ENCODE results near the gene ENO3. TPM values are rescaled to one million over a fixed set of nuclear protein-coding genes. Genes with fewer than 3 reads are reported as not detected.

Gene ENO3
- total RNA-seq, 2 experiments from 2014 or later: 14.6 to 79.4 TPM

DNA sequence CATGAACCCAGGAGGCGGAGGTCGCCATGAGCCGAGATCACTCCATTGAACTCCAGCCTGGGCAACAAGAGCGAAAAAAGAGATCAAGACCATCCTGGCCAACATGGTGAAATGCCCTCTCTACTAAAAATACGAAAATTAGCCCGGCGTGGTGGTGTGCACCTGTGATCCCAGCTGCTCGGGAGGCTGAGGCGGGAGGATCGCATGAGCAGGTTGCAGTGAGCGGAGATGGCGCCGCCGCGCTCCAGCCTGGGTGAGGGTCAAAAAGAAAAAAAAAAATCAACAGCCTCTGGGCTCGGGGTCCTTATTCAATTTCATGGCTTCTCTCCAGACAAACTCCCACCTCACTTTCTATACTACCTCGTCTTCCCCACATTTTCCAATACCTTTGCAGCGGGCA lies 22.0 kb upstream of the ENO3 start:
- intact Hi-C loops (cut with micrococcal nuclease; ENCODE audit: unreplicated experiment): no loop called here
- Histone ChIP-seq H3K9me3 (ENCODE audit: low read length) (no peaks in the 10 kb centered on the region), H4K20me1 (ENCODE audit: insufficient read depth, low read length) (no peaks in the 10 kb centered on the region), H3K27ac (ENCODE audit: low read depth, low read length, poor library complexity, severe bottlenecking) (no peak overlapping the region), H3K9me2 (ENCODE audit: insufficient read depth, low read length) (no peaks in the 10 kb centered on the region), H3K79me2 (ENCODE audit: insufficient read depth, low read depth, low read length) (no peaks in the 10 kb centered on the region), H3K36me3 (ENCODE audit: insufficient read depth, low read length) (peaks cover 14% of the 10 kb centered on the region), H3K4me3 (ENCODE audit: low read depth, low read length, poor library complexity, severe bottlenecking) (no peak overlapping the region), H2AFZ (ENCODE audit: low read length) (no peak overlapping the region), H3K4me1 (ENCODE audit: insufficient read depth, low read length, poor library complexity, severe bottlenecking) (no peaks in the 10 kb centered on the region), H3K4me2 (ENCODE audit: low read length) (no peak overlapping the region)
- ChIA-PET CTCF (ENCODE audit: unreplicated experiment) (no interaction called here), POLR2A (interaction anchor here (0.7 to 1.4 kb wide), 2 partner anchors 10 to 71 kb away, joined by 3 to 5 read pairs; partner anchors contain the start of gene SLC25A11)
- no TSS peak for BruUV-seq (replicated peaks)
- TF ChIP-seq, protein P1, sequence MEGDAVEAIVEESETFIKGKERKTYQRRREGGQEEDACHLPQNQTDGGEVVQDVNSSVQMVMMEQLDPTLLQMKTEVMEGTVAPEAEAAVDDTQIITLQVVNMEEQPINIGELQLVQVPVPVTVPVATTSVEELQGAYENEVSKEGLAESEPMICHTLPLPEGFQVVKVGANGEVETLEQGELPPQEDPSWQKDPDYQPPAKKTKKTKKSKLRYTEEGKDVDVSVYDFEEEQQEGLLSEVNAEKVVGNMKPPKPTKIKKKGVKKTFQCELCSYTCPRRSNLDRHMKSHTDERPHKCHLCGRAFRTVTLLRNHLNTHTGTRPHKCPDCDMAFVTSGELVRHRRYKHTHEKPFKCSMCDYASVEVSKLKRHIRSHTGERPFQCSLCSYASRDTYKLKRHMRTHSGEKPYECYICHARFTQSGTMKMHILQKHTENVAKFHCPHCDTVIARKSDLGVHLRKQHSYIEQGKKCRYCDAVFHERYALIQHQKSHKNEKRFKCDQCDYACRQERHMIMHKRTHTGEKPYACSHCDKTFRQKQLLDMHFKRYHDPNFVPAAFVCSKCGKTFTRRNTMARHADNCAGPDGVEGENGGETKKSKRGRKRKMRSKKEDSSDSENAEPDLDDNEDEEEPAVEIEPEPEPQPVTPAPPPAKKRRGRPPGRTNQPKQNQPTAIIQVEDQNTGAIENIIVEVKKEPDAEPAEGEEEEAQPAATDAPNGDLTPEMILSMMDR (conservative IDR thresholded peaks at IDR 0.05; ENCODE audit: low read length): no peak
- TF ChIP-seq EZH2phosphoT487 (IDR thresholded peaks at IDR 0.05; ENCODE audit: borderline replicate concordance, low read depth, low read length): no peak
- DNase-seq (ENCODE audit: low spot score): no peak

DNA sequence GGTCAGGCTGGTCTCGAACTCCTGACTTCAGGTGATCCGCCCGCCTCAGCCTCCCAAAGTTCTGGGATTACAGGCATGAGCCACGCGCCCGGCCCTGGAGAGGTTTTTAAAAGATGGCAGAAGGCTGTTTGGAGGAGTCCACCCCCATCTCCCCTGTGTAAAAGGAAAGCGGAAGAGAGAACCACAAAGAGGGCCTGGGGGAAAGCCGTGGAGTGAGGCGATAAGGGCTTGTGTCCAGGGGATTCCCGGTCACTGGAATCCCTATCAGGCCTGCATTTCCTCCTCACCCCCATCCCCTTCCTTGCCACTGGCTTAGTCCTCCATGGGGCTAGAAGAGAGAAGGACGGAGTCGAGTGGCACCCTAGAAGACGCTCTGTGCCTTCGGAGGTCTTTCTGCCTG lies 19.0 kb upstream of the ENO3 start, which contains the start of gene GP1BA:
GP1BA (plus strand) TSS at position 315 of the 400 bp plus-strand sequence. CDS start 328 bp downstream, outside the sequence.
- Histone ChIP-seq H3K4me1 (ENCODE audit: insufficient read depth, low read length, poor library complexity, severe bottlenecking) (peaks cover 3% of the 10 kb centered on the region), H3K27ac (ENCODE audit: low read depth, low read length, poor library complexity, severe bottlenecking) (no peak within 1 kb of the TSS), H3K9me3 (ENCODE audit: low read length) (no peaks in the 10 kb centered on the region), H3K4me2 (ENCODE audit: low read length) (no peak within 1 kb of the TSS), H3K79me2 (ENCODE audit: insufficient read depth, low read depth, low read length) (no peaks in the 10 kb centered on the region), H3K4me3 (ENCODE audit: low read depth, low read length, poor library complexity, severe bottlenecking) (no peak within 1 kb of the TSS), H3K9me2 (ENCODE audit: insufficient read depth, low read length) (no peaks in the 10 kb centered on the region), H3K36me3 (ENCODE audit: insufficient read depth, low read length) (peaks cover 29% of the 10 kb centered on the region), H2AFZ (ENCODE audit: low read length) (no peak within 1 kb of the TSS), H4K20me1 (ENCODE audit: insufficient read depth, low read length) (no peaks in the 10 kb centered on the region)
- DNase-seq (ENCODE audit: low spot score): no peak
- CTCF ChIA-PET (ENCODE audit: unreplicated experiment): no interaction called here
- TF ChIP-seq, protein P1 (conservative IDR thresholded peaks at IDR 0.05; ENCODE audit: low read length): no peak
- no peak for TF ChIP-seq EZH2phosphoT487 (IDR thresholded peaks at IDR 0.05; ENCODE audit: borderline replicate concordance, low read depth, low read length)
- intact Hi-C loops (cut with micrococcal nuclease; ENCODE audit: unreplicated experiment): no loop called here
- POLR2A ChIA-PET: no interaction called here
- BruUV-seq (replicated peaks): no TSS peak

DNA sequence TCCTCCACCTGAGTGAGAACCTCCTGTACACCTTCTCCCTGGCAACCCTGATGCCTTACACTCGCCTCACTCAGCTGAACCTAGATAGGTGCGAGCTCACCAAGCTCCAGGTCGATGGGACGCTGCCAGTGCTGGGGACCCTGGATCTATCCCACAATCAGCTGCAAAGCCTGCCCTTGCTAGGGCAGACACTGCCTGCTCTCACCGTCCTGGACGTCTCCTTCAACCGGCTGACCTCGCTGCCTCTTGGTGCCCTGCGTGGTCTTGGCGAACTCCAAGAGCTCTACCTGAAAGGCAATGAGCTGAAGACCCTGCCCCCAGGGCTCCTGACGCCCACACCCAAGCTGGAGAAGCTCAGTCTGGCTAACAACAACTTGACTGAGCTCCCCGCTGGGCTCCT lies 18.2 kb upstream of the ENO3 start:
- no peak overlapping the region for H3K27ac ChIP-seq (ENCODE audit: low read depth, low read length, poor library complexity, severe bottlenecking)
- H3K36me3 ChIP-seq (ENCODE audit: insufficient read depth, low read length): peaks cover 37% of the 10 kb centered on the region
- no peak overlapping the region for H2AFZ ChIP-seq (ENCODE audit: low read length)
- no peaks in the 10 kb centered on the region for H3K79me2 ChIP-seq (ENCODE audit: insufficient read depth, low read depth, low read length)
- H3K4me3 ChIP-seq (ENCODE audit: low read depth, low read length, poor library complexity, severe bottlenecking): no peak overlapping the region
- H3K4me1 ChIP-seq (ENCODE audit: insufficient read depth, low read length, poor library complexity, severe bottlenecking): peaks cover 3% of the 10 kb centered on the region
- no peaks in the 10 kb centered on the region for H3K9me2 ChIP-seq (ENCODE audit: insufficient read depth, low read length)
- H4K20me1 ChIP-seq (ENCODE audit: insufficient read depth, low read length): no peaks in the 10 kb centered on the region
- TF ChIP-seq, protein P1 (conservative IDR thresholded peaks at IDR 0.05; ENCODE audit: low read length): no peak
- ChIA-PET POLR2A (no interaction called here), CTCF (ENCODE audit: unreplicated experiment) (no interaction called here)
- H3K9me3 ChIP-seq (ENCODE audit: low read length): no peaks in the 10 kb centered on the region
- no TSS peak for BruUV-seq (replicated peaks)
- intact Hi-C loops (cut with micrococcal nuclease; ENCODE audit: unreplicated experiment): no loop called here
- no peak for DNase-seq (ENCODE audit: low spot score)
- no peak overlapping the region for H3K4me2 ChIP-seq (ENCODE audit: low read length)

All from OCI-LY7 (cell line).